Stimulated activated CD4-positive, alpha-beta T cell treated with anti-CD3 and anti-CD28 coated beads, Interleukin-15, amount 100 ng/mL, for 24 hours (primary cell): Measurements from ENCODE around the gene CCL1.

ENCODE experiments used
- DNase-seq: peaks from one replicate; pipeline ENCODE4 v3.0.0-alpha.2; 2020

CCL1 gene

GRCh38 chr17:34363183-34363661 lies at the start of gene CCL1:
Gene CCL1 (minus strand): TSS chr17:34363233. CDS start chr17:34363161, 72 bp downstream.
- DNase-seq: no peak

- DNase-seq: no peak
Measured at GRCh38 chr17:34412534-34412933, 49.5 kb upstream of the CCL1 start.

GRCh38 chr17:34411646-34412421 lies 48.8 kb upstream of the CCL1 start:
- DNase-seq: no peak

- DNase-seq: no peak
Measured at GRCh38 chr17:34409352-34409751, 46.3 kb upstream of the CCL1 start.

- DNase-seq: no peak
Measured at GRCh38 chr17:34408439-34408838, 45.4 kb upstream of the CCL1 start.

GRCh38 chr17:34406226-34406625 lies 43.2 kb upstream of the CCL1 start:
- DNase-seq: no peak

- no peak for DNase-seq
Measured at GRCh38 chr17:34403006-34403405, 40.0 kb upstream of the CCL1 start.

- no peak for DNase-seq
Measured at GRCh38 chr17:34401165-34401564, 38.1 kb upstream of the CCL1 start.

GRCh38 chr17:34400301-34400931 lies 37.4 kb upstream of the CCL1 start:
- no peak for DNase-seq

GRCh38 chr17:34399725-34400124 lies 36.7 kb upstream of the CCL1 start:
- DNase-seq: no peak

GRCh38 chr17:34398990-34399389 lies 36.0 kb upstream of the CCL1 start:
- no peak for DNase-seq

- no peak for DNase-seq
Measured at GRCh38 chr17:34397265-34397664, 34.2 kb upstream of the CCL1 start.

- DNase-seq: no peak
Measured at GRCh38 chr17:34393401-34393800, 30.4 kb upstream of the CCL1 start.

- DNase-seq: no peak
Measured at GRCh38 chr17:34391241-34391640, 28.2 kb upstream of the CCL1 start.

- no peak for DNase-seq
Measured at GRCh38 chr17:34390649-34391048, 27.6 kb upstream of the CCL1 start.

GRCh38 chr17:34389126-34389750 lies 26.2 kb upstream of the CCL1 start:
- DNase-seq: no peak

GRCh38 chr17:34387566-34387965 lies 24.5 kb upstream of the CCL1 start:
- DNase-seq: no peak

GRCh38 chr17:34386697-34387550 lies 23.9 kb upstream of the CCL1 start:
- DNase-seq: no peak

GRCh38 chr17:34386343-34386696 lies 23.3 kb upstream of the CCL1 start:
- DNase-seq: no peak

- DNase-seq: no peak
Measured at GRCh38 chr17:34384822-34385605, 22.0 kb upstream of the CCL1 start.

- no peak for DNase-seq
Measured at GRCh38 chr17:34384271-34384670, 21.2 kb upstream of the CCL1 start.

- DNase-seq: no peak
Measured at GRCh38 chr17:34383216-34383615, 20.2 kb upstream of the CCL1 start.
